ENCODE results near the gene DMTF1.
"Not testable (repeated sequence)": the region's sequence is repeated elsewhere in the genome, so short reads cannot be mapped to it uniquely, and the experiment has no call there.

The DMTF1 gene

DNA sequence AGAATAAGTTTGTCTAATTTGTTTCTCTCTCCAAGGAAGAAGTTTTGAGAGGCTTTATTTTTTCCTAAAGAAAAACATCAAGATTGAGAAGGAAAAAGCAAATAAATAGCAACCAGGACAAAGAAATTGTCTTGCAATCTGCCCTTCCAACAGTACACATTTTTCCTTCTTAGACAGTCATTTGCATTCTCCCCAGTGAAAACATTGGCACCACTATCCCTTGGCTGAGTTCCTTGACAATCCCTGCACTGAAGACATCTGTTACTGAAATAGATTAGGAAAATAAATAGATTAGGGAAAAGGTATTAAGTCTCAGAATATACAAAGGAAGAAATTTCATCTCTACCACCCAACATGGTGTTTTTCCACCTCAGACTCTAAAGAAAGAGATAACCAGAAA, 79.5 kb downstream of the DMTF1 start:
- Histone ChIP-seq H3K4me1 (ENCODE audit: control insufficient read depth in 5 of 5, insufficient read depth in 5 of 5, low read length in 5 of 5) (peaks cover 0 to 16% (median 5%) of the 10 kb centered on the region in 5 donors), H3K9ac (ENCODE audit: low read length in 5 of 5) (no peak overlapping the region), H3K4me3 (ENCODE audit: low read depth in 1 of 5, low read length in 5 of 5) (no peak overlapping the region), H3K9me3 (ENCODE audit: control insufficient read depth in 5 of 5, low read length in 5 of 5) (peaks cover 0 to 3% (median 0%) of the 10 kb centered on the region in 5 donors), H3K27ac (ENCODE audit: low read depth, low read length) (no peak overlapping the region), H3K36me3 (ENCODE audit: control insufficient read depth in 5 of 5, insufficient read depth in 5 of 5, low read length in 5 of 5) (no peaks in the 10 kb centered on the region), H3K27me3 (ENCODE audit: control insufficient read depth in 5 of 5, insufficient read depth in 4 of 5, low read length in 5 of 5) (no peaks in the 10 kb centered on the region)

DNA sequence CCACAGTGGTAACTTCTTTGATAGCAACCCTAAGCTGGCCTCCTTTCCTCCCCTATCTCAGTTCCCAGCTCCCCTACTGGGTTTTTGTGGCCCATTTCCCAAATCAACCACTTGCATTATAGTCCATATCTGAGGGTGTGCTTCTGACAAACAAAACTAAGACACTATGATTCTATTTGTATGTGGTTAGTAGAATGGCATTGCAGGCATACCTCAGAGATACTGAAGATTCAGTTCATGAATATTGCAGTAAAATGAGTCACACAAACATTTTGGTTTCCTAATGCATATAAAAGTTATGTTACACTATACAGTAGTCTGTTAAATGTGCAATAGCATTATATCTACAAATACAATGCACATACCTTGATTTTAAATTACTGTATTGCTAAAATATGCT, 82.7 kb downstream of the DMTF1 start:
- Histone ChIP-seq H3K36me3 (ENCODE audit: control insufficient read depth in 5 of 5, insufficient read depth in 5 of 5, low read length in 5 of 5) (no peaks in the 10 kb centered on the region), H3K4me1 (ENCODE audit: control insufficient read depth in 5 of 5, insufficient read depth in 5 of 5, low read length in 5 of 5) (peaks cover 0 to 18% (median 5%) of the 10 kb centered on the region in 5 donors), H3K9ac (ENCODE audit: low read length in 5 of 5) (no peak overlapping the region), H3K27ac (ENCODE audit: low read depth, low read length) (no peak overlapping the region), H3K9me3 (ENCODE audit: control insufficient read depth in 5 of 5, low read length in 5 of 5) (peaks cover 0 to 3% (median 0%) of the 10 kb centered on the region in 5 donors), H3K4me3 (ENCODE audit: low read depth in 1 of 5, low read length in 5 of 5) (no peak overlapping the region), H3K27me3 (ENCODE audit: control insufficient read depth in 5 of 5, insufficient read depth in 4 of 5, low read length in 5 of 5) (no peaks in the 10 kb centered on the region)

GRCh38 chr7:87238464-87239051, 86.3 kb downstream of the DMTF1 start:
- not testable (repeated sequence) for H3K4me1 ChIP-seq (ENCODE audit: control insufficient read depth in 5 of 5, insufficient read depth in 5 of 5, low read length in 5 of 5); H3K36me3 ChIP-seq (ENCODE audit: control insufficient read depth in 5 of 5, insufficient read depth in 5 of 5, low read length in 5 of 5); H3K4me3 ChIP-seq (ENCODE audit: low read depth in 1 of 5, low read length in 5 of 5); H3K27ac ChIP-seq (ENCODE audit: low read depth, low read length); H3K9ac ChIP-seq (ENCODE audit: low read length in 5 of 5); H3K9me3 ChIP-seq (ENCODE audit: control insufficient read depth in 5 of 5, low read length in 5 of 5); H3K27me3 ChIP-seq (ENCODE audit: control insufficient read depth in 5 of 5, insufficient read depth in 4 of 5, low read length in 5 of 5)

DNA sequence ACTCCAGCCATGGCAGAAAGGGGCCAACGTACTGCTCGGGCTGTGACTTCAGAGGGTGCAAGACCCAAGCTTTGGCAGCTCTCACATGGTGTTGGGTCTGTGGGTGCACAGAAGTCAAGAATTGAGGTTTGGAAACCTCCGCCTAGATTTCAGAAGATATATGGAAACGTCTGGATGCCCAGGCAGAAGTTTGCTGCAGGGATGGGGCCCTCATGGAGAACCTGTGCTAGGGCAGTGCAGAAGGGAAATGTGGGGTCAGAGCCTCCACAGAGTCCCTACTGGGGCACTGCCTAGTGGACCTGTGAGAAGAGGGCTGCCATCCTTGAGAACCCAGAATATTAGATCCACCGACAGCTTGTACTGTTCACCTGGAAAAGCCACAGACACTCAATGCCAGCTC, 93.4 kb downstream of the DMTF1 start:
- not testable (repeated sequence) for H3K27ac ChIP-seq (ENCODE audit: low read depth, low read length); H3K4me3 ChIP-seq (ENCODE audit: low read depth in 1 of 5, low read length in 5 of 5); H3K36me3 ChIP-seq (ENCODE audit: control insufficient read depth in 5 of 5, insufficient read depth in 5 of 5, low read length in 5 of 5); H3K4me1 ChIP-seq (ENCODE audit: control insufficient read depth in 5 of 5, insufficient read depth in 5 of 5, low read length in 5 of 5); H3K27me3 ChIP-seq (ENCODE audit: control insufficient read depth in 5 of 5, insufficient read depth in 4 of 5, low read length in 5 of 5); H3K9me3 ChIP-seq (ENCODE audit: control insufficient read depth in 5 of 5, low read length in 5 of 5); H3K9ac ChIP-seq (ENCODE audit: low read length in 5 of 5)
